Smooth muscle cell (in vitro differentiated cells): ENCODE data around the gene NOL6. TPM values are rescaled to one million over a fixed set of nuclear protein-coding genes. Genes with fewer than 3 reads are reported as not detected.
"Not testable (repeated sequence)": the region's sequence is repeated elsewhere in the genome, so short reads cannot be mapped to it uniquely, and the experiment has no call there.

ENCODE experiments used
- DNase-seq: peaks from one replicate; lab custom pipeline; 2025; ENCODE audit not compliant: unreplicated experiment; lab: John Stamatoyannopoulos, UW
- H2AFZ ChIP-seq: fragments of 200-600 bp; sonication (generic); 2 replicates; pipeline ENCODE4 v1.6.0; 2016; ENCODE audit warnings: antibody characterized with exemption, low read depth, mild to moderate bottlenecking
- H3F3A ChIP-seq: fragments of 200-600 bp; sonication (generic); 2 replicates; pipeline ENCODE4 v1.6.0; 2017; ENCODE audit warnings: antibody characterized with exemption, low read depth
- H3K27ac ChIP-seq: fragments of 200-600 bp; sonication (generic); 2 replicates; pipeline ENCODE4 v1.5.1; 2016; ENCODE audit warnings: low read depth, mild to moderate bottlenecking
- H3K27me3 ChIP-seq: fragments of 200-600 bp; sonication (generic); 2 replicates; pipeline ENCODE4 v1.6.1; 2016; ENCODE audit warnings: low read depth, mild to moderate bottlenecking
- H3K36me3 ChIP-seq: fragments of 200-600 bp; sonication (generic); 2 replicates; pipeline ENCODE4 v1.5.1; 2016; ENCODE audit warnings: low read depth
- H3K4me1 ChIP-seq: fragments of 200-600 bp; sonication (generic); 2 replicates; pipeline ENCODE4 v1.5.1; 2016; ENCODE audit warnings: low read depth
- H3K4me2 ChIP-seq: fragments of 200-600 bp; sonication (generic); 2 replicates; pipeline ENCODE4 v1.6.0; 2016; ENCODE audit warnings: mild to moderate bottlenecking
- H3K4me3 ChIP-seq: fragments of 200-600 bp; sonication (generic); 2 replicates; pipeline ENCODE4 v1.5.1; 2016; ENCODE audit warnings: mild to moderate bottlenecking
- H3K79me2 ChIP-seq: fragments of 200-600 bp; sonication (generic); 2 replicates; pipeline ENCODE4 v1.6.0; 2016; ENCODE audit warnings: low read depth, mild to moderate bottlenecking
- H3K9ac ChIP-seq: fragments of 200-600 bp; sonication (generic); 2 replicates; pipeline ENCODE4 v1.6.0; 2016; ENCODE audit warnings: low read depth
- H3K9me3 ChIP-seq: fragments of 200-600 bp; sonication (generic); replicated peaks from 2 replicates; pipeline ENCODE4 v1.5.1; 2016; ENCODE audit warnings: low read depth
- H4K20me1 ChIP-seq: fragments of 200-600 bp; sonication (generic); 2 replicates; pipeline ENCODE4 v1.6.0; 2016; ENCODE audit warnings: low read depth
- WGBS: methylation state at CpG from one replicate; pipeline ENCODE4 v1.1.7; 2016; ENCODE audit warnings: low lambda C conversion rate; 5-methylcytosine and 5-hydroxymethylcytosine counted together
- polyA plus RNA-seq: library from polyadenylated mRNA; unstranded; fragments of >200 nt; fragmentation: Nextera tagmentation; extraction: Ambion mirVana; gene quantifications from 2 replicates; pipeline ENCODE4 v1.2.1, GENCODE V29; 2016
- total RNA-seq: library from RNA; depleted of rRNA; stranded (reverse); fragments of >200 nt; gene quantifications from 2 replicates; pipeline ENCODE4 v1.2.3, GENCODE V29; 2014
- TF ChIP-seq, protein P1 (sequence below): fragments of 200-600 bp; sonication (generic); IDR thresholded peaks from 2 replicates; pipeline ENCODE4 v1.5.1; 2017; ENCODE audit warnings: borderline replicate concordance, mild to moderate bottlenecking, antibody characterized with exemption; ENCODE audit not compliant: insufficient read depth, poor library complexity, severe bottlenecking

NOL6 gene
- total and polyA plus RNA-seq, 2 experiments from 2014 or later, result 23.0 to 23.4 TPM

DNA sequence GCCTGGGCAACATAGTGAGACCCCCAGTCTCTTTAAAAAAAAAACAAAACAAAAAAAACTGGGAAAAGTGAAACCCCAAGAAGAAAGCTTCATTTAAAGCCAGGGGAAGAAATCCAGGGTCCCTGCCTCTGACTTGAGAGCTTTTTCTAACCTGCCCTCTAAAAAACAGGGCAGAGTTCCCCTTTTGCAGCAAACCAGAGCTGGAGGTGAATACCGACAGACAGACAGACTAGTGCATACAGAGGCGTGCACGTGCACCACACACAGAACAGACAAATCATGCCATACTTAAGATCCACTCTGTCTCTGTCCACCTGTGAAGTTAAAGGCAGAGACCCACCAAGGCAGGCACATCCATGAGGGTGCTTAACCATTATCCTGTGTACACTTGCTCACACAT lies 14.6 kb downstream of the NOL6 start:
- WGBS, result 96% methylated on average over 3 of the region's 3 CpGs
- Histone ChIP-seq H3K36me3 (no peaks in the 10 kb centered on the region), H2AFZ (no peak overlapping the region), H3K4me3 (no peak overlapping the region), H3K4me2 (no peak overlapping the region), H3K4me1 (no peaks in the 10 kb centered on the region), H3K9me3 (no peaks in the 10 kb centered on the region), H4K20me1 (no peaks in the 10 kb centered on the region), H3F3A (no peaks in the 10 kb centered on the region), H3K79me2 (no peaks in the 10 kb centered on the region), H3K9ac (no peak overlapping the region), H3K27me3 (no peaks in the 10 kb centered on the region), H3K27ac (no peak overlapping the region)
- no peak for DNase-seq
- TF ChIP-seq, protein P1, sequence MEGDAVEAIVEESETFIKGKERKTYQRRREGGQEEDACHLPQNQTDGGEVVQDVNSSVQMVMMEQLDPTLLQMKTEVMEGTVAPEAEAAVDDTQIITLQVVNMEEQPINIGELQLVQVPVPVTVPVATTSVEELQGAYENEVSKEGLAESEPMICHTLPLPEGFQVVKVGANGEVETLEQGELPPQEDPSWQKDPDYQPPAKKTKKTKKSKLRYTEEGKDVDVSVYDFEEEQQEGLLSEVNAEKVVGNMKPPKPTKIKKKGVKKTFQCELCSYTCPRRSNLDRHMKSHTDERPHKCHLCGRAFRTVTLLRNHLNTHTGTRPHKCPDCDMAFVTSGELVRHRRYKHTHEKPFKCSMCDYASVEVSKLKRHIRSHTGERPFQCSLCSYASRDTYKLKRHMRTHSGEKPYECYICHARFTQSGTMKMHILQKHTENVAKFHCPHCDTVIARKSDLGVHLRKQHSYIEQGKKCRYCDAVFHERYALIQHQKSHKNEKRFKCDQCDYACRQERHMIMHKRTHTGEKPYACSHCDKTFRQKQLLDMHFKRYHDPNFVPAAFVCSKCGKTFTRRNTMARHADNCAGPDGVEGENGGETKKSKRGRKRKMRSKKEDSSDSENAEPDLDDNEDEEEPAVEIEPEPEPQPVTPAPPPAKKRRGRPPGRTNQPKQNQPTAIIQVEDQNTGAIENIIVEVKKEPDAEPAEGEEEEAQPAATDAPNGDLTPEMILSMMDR, result no peak

DNA sequence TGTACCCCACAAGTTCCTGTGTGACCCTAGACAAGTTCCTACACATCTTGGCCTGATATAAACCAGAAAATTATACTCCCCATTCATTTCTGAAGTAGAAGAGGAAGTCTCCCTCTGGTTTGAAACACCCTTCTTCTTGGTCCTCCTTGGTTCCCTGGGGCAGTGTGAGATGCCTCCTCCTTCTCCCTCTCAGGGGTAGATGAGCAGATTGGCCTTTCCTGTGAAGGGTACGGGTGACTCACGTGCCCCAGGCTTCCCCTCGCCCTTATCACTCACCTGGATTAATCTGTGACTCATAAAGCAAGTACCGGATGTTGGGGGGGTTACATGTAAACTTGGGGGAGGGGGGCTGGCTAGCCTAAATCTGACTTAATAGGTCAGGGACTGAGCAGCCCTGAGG lies 15.3 kb downstream of the NOL6 start:
- Histone ChIP-seq H3K27me3 (no peaks in the 10 kb centered on the region), H3K9ac (no peak overlapping the region)
- WGBS, result 41% methylated on average over 4 of the region's 4 CpGs

DNA sequence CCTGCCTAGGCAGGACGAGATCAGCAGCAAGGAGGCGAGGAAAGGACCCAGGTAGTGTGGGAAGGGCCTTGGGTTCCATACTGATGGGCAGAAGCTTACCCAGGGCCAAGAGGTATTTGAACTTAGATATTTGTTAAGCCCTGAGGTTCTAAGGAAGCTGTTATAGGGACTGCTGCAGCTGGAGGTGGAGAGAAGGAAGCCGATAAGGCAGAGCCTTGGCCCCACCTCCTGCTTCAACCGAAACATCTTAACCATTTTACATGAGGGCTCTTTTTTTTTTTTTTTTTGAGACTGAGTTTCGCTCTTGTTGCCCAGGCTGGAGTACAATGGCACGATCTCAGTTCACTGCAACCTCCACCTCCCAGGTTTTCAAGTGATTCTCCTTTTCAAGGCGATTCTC lies 17.8 kb downstream of the NOL6 start:
- no peaks in the 10 kb centered on the region for H3K27me3 ChIP-seq
- H3K4me1 ChIP-seq, result peaks cover 5% of the 10 kb centered on the region
- TF ChIP-seq, protein P1, result no peak
- no peaks in the 10 kb centered on the region for H3K9me3 ChIP-seq
- H2AFZ ChIP-seq, result no peak overlapping the region
- no peak overlapping the region for H3K4me3 ChIP-seq
- no peak overlapping the region for H3K27ac ChIP-seq
- no peak overlapping the region for H3K4me2 ChIP-seq
- H3K79me2 ChIP-seq, result no peaks in the 10 kb centered on the region
- no peak for DNase-seq
- H3K36me3 ChIP-seq, result no peaks in the 10 kb centered on the region
- H3F3A ChIP-seq, result no peaks in the 10 kb centered on the region
- H3K9ac ChIP-seq, result no peak overlapping the region
- no peaks in the 10 kb centered on the region for H4K20me1 ChIP-seq
- 88% methylated on average over 7 of the region's 7 CpGs for WGBS

More for the DNA sequence above, 15.3 kb downstream of the NOL6 start:
- no peaks in the 10 kb centered on the region for H4K20me1 ChIP-seq
- no peak for DNase-seq
- H3K36me3 ChIP-seq, result no peaks in the 10 kb centered on the region
- no peak overlapping the region for H3K27ac ChIP-seq
- H2AFZ ChIP-seq, result no peak overlapping the region
- no peaks in the 10 kb centered on the region for H3K4me1 ChIP-seq
- H3K9me3 ChIP-seq, result no peaks in the 10 kb centered on the region
- H3F3A ChIP-seq, result no peaks in the 10 kb centered on the region
- TF ChIP-seq, protein P1, result no peak
- no peak overlapping the region for H3K4me3 ChIP-seq
- no peaks in the 10 kb centered on the region for H3K79me2 ChIP-seq
- H3K4me2 ChIP-seq, result no peak overlapping the region

DNA sequence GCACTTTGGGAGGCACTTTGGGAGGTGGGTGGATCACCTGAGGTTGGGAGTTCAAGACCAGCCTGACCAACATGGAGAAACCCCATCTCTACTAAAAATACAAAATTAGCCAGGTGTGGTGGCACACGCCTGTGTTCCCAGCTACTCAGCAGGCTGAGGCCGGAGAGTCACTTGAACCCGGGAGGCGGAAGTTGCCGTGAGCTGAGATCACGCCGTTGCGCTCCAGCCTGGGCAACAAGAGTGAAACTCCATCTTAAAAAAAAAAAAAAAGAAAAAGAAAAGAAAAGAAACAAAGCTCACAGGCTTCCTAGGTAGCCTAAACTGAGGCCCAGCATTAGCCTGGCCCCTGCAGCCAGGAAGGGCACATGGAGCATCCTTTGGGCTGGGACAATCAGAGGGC lies 18.3 kb downstream of the NOL6 start:
- 96% methylated on average over 8 of the region's 8 CpGs for WGBS
- H3K27me3 ChIP-seq, H3K36me3 ChIP-seq, DNase-seq, H3K9ac ChIP-seq, H3F3A ChIP-seq, H4K20me1 ChIP-seq, H3K4me3 ChIP-seq, H3K4me2 ChIP-seq, H3K27ac ChIP-seq, H2AFZ ChIP-seq, H3K4me1 ChIP-seq, H3K79me2 ChIP-seq, H3K9me3 ChIP-seq: not testable (repeated sequence)

DNA sequence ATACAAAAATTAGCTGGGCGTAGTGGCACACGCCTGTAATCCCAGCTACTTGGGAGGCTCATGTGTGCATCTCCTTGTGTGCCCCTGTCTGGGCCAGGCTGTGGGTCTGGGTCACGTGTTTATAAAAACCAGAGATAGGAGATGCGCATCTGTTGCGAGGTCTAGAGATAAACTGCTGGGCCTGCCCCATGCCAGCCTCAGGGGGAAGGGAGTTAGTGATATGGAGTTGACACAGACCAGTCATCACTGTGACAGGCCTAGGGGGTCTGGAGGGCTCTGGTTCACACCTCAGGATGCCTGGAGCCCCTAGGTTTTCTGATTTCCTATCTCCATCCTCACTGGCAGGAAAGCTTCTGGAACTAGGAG lies 19.1 kb downstream of the NOL6 start:
- not testable (repeated sequence) for H3K27ac ChIP-seq, H4K20me1 ChIP-seq, H3K4me3 ChIP-seq, H3K9ac ChIP-seq, H3K9me3 ChIP-seq, H3K79me2 ChIP-seq, DNase-seq, H3K4me2 ChIP-seq, H3K36me3 ChIP-seq, H3K4me1 ChIP-seq, H3K27me3 ChIP-seq, H3F3A ChIP-seq, H2AFZ ChIP-seq
- 59% methylated on average over 5 of the region's 5 CpGs for WGBS
